Panc1 (cell line): ENCODE data around the gene HEATR3. TPM values are rescaled to one million over a fixed set of nuclear protein-coding genes. Genes with fewer than 3 reads are reported as not detected.

Experiments
- ATAC-seq: fragments of 200-7000 bp; cut with Tn5 transposase; 2 replicates; pipeline ENCODE4 v1.9.1; 2020; ENCODE audit warnings: mild to moderate bottlenecking, moderate library complexity
- BruUV-seq: library from RNA; stranded (reverse); fragments of 400-500 nt; replicated peaks from 2 replicates; lab custom pipeline; 2021; lab: Mats Ljungman, UMichigan
- CTCF ChIA-PET: fragments of 300-600 bp; sonication (Branson Sonifier 250); formaldehyde crosslinking; loops from one replicate; lab custom pipeline; 2022; ENCODE audit warnings: antibody characterized with exemption; lab: Charles Lee
- POLR2A ChIA-PET: fragments of 300-600 bp; sonication (Branson Sonifier 250); formaldehyde crosslinking; loops from one replicate; lab custom pipeline; 2022; ENCODE audit warnings: antibody characterized with exemption; lab: Charles Lee
- DNase-seq: peaks from one replicate; pipeline ENCODE4 v3.0.0-alpha.2; 2010; ENCODE audit warnings: low read depth, low spot score
- H3K27ac ChIP-seq: 2 replicates; pipeline ENCODE4 v1.5.1; 2011; ENCODE audit warnings: mild to moderate bottlenecking, low read length, inconsistent platforms
- H3K27me3 ChIP-seq: fragments of 200-500 bp; sonication (Bioruptor generic); 2 replicates; pipeline ENCODE4 v1.6.0; 2014; ENCODE audit warnings: low read length, inconsistent platforms; ENCODE audit not compliant: control insufficient read depth, insufficient read depth
- H3K36me3 ChIP-seq: fragments of 200-500 bp; sonication (Bioruptor generic); 2 replicates; pipeline ENCODE4 v1.5.1; 2014; ENCODE audit warnings: inconsistent platforms, mild to moderate bottlenecking, low read length, moderate library complexity; ENCODE audit not compliant: control insufficient read depth, insufficient read depth
- H3K4me1 ChIP-seq: 2 replicates; pipeline ENCODE4 v1.5.1; 2011; ENCODE audit warnings: inconsistent platforms, mild to moderate bottlenecking, low read length, moderate library complexity; ENCODE audit not compliant: control insufficient read depth, insufficient read depth
- H3K4me3 ChIP-seq, 2 experiments: 2 replicates each; pipeline ENCODE4 v1.5.1; 2011 to 2012; ENCODE audit warnings: low read depth in 2 of 2, low read length in 2 of 2, mild to moderate bottlenecking in 2 of 2, inconsistent platforms in 1 of 2, moderate library complexity in 1 of 2
- H3K9me3 ChIP-seq: fragments of 200-500 bp; sonication (Bioruptor generic); 2 replicates; pipeline ENCODE4 v1.5.1; 2014; ENCODE audit warnings: low read depth, mild to moderate bottlenecking, inconsistent platforms, low read length, moderate library complexity; ENCODE audit not compliant: control insufficient read depth, insufficient read depth
- POLR2AphosphoS5 ChIP-seq: IDR thresholded peaks from 2 replicates; pipeline ENCODE4 v1.6.1; 2012; ENCODE audit warnings: mild to moderate bottlenecking, low read depth, low read length, moderate library complexity
- SIN3A ChIP-seq: IDR thresholded peaks from 2 replicates; pipeline ENCODE4 v1.6.1; 2012; ENCODE audit warnings: low read depth, mild to moderate bottlenecking, low read length, moderate library complexity, borderline replicate concordance; ENCODE audit not compliant: insufficient read depth
- TCF7L2 ChIP-seq: IDR thresholded peaks from 2 replicates; pipeline ENCODE4 v1.6.1; 2011; ENCODE audit warnings: mild to moderate bottlenecking, low read depth, low read length, inconsistent platforms
- in situ Hi-C: cut with HindIII; loops from 2 replicates; pipeline ENCODE4 v1.10.0; 2016; ENCODE audit warnings: low sequenced_read_pairs, low pct_unique_long_range_greater_than_20kb
- intact Hi-C: fragments of 100-400 bp; cut with micrococcal nuclease; formaldehyde crosslinking; loops from one replicate; pipeline ENCODE4 v1.10.0; 2022; ENCODE audit not compliant: unreplicated experiment
- total RNA-seq: library from RNA; stranded (reverse); gene quantifications from one replicate; pipeline ENCODE4 v1.2.1, GENCODE V29; 2021; ENCODE audit not compliant: unreplicated experiment
- TF ChIP-seq, protein P1 (sequence below): fragments of 450-650 bp; IDR thresholded peaks from 2 replicates; pipeline ENCODE4 v1.5.1; 2017; ENCODE audit warnings: mild to moderate bottlenecking
- TF ChIP-seq, protein P2 (sequence below), 2 experiments: IDR thresholded peaks; 2 replicates each; pipeline ENCODE4 v1.6.1; 2011 to 2012; ENCODE audit warnings: low read depth in 2 of 2, control low read depth in 1 of 2, low read length in 1 of 2, mild to moderate bottlenecking in 1 of 2, moderate library complexity in 1 of 2; ENCODE audit not compliant: insufficient read depth in 1 of 2

HEATR3 gene
- total RNA-seq, 1 experiment from 2014 or later, result 18.6 TPM

- Histone ChIP-seq H3K27ac (no peak overlapping the region), H3K4me1 (no peaks in the 10 kb centered on the region), H3K36me3 (peaks cover 4% of the 10 kb centered on the region), H3K9me3 (no peaks in the 10 kb centered on the region), H3K27me3 (no peaks in the 10 kb centered on the region), H3K4me3 (no peak overlapping the region)
- in situ Hi-C loops (no loop called here), intact Hi-C loops (no loop called here)
- no TSS peak for BruUV-seq
- POLR2A ChIA-PET, result no interaction called here
- TF ChIP-seq, protein P1, sequence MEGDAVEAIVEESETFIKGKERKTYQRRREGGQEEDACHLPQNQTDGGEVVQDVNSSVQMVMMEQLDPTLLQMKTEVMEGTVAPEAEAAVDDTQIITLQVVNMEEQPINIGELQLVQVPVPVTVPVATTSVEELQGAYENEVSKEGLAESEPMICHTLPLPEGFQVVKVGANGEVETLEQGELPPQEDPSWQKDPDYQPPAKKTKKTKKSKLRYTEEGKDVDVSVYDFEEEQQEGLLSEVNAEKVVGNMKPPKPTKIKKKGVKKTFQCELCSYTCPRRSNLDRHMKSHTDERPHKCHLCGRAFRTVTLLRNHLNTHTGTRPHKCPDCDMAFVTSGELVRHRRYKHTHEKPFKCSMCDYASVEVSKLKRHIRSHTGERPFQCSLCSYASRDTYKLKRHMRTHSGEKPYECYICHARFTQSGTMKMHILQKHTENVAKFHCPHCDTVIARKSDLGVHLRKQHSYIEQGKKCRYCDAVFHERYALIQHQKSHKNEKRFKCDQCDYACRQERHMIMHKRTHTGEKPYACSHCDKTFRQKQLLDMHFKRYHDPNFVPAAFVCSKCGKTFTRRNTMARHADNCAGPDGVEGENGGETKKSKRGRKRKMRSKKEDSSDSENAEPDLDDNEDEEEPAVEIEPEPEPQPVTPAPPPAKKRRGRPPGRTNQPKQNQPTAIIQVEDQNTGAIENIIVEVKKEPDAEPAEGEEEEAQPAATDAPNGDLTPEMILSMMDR, result no peak
- TF ChIP-seq TCF7L2 (no peak), POLR2AphosphoS5 (no peak), SIN3A (no peak)
- TF ChIP-seq, protein P2, sequence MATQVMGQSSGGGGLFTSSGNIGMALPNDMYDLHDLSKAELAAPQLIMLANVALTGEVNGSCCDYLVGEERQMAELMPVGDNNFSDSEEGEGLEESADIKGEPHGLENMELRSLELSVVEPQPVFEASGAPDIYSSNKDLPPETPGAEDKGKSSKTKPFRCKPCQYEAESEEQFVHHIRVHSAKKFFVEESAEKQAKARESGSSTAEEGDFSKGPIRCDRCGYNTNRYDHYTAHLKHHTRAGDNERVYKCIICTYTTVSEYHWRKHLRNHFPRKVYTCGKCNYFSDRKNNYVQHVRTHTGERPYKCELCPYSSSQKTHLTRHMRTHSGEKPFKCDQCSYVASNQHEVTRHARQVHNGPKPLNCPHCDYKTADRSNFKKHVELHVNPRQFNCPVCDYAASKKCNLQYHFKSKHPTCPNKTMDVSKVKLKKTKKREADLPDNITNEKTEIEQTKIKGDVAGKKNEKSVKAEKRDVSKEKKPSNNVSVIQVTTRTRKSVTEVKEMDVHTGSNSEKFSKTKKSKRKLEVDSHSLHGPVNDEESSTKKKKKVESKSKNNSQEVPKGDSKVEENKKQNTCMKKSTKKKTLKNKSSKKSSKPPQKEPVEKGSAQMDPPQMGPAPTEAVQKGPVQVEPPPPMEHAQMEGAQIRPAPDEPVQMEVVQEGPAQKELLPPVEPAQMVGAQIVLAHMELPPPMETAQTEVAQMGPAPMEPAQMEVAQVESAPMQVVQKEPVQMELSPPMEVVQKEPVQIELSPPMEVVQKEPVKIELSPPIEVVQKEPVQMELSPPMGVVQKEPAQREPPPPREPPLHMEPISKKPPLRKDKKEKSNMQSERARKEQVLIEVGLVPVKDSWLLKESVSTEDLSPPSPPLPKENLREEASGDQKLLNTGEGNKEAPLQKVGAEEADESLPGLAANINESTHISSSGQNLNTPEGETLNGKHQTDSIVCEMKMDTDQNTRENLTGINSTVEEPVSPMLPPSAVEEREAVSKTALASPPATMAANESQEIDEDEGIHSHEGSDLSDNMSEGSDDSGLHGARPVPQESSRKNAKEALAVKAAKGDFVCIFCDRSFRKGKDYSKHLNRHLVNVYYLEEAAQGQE (IDR thresholded peaks at IDR 0.05; ENCODE audit: insufficient read depth in 1 of 2, low read depth in 2 of 2, low read length in 1 of 2), result no peak
- DNase-seq (no peak), ATAC-seq (no peak)
- CTCF ChIA-PET, result no interaction called here
These were observed 2.8 kb downstream of the HEATR3 start for GRCh38 chr16:50068550-50068949.

DNA sequence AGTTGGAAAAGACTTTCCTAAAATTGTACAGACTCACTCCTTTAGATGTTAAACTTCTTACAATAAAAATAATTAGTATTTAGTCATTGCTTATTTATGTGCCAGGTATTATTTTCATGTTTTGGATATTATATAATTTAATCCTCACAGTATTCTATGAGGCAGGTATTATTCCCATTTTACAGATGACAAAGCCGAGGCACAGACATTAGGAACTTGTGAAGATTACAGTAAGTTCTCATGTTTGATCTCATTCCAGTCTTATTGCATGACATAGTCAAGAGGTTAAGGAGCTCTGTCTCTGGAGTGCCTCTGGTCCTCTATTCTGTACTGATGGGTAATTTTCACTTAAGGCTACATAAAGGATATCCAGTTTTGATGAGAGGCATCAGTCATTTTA is 3.3 kb downstream of the HEATR3 start:
- H3K4me3 ChIP-seq, result no peak overlapping the region
- BruUV-seq, result no TSS peak
- ChIA-PET POLR2A (no interaction called here), CTCF (no interaction called here)
- no peak overlapping the region for H3K27ac ChIP-seq
- no peaks in the 10 kb centered on the region for H3K27me3 ChIP-seq
- no peaks in the 10 kb centered on the region for H3K9me3 ChIP-seq
- intact Hi-C loops (no loop called here), in situ Hi-C loops (no loop called here)
- TF ChIP-seq POLR2AphosphoS5 (no peak), TCF7L2 (no peak), SIN3A (no peak)
- TF ChIP-seq, protein P1, result no peak
- no peak for ATAC-seq
- no peak for DNase-seq
- peaks cover 4% of the 10 kb centered on the region for H3K36me3 ChIP-seq
- no peaks in the 10 kb centered on the region for H3K4me1 ChIP-seq
